ENCODE data around the gene ZNF471. TPM values are rescaled to one million over a fixed set of nuclear protein-coding genes. Genes with fewer than 3 reads are reported as not detected.

The ZNF471 gene
- polyA plus RNA-seq (30.0 and 31.1 TPM in 2 replicates), polyA minus RNA-seq (22.4 and 29.4 TPM in 2 replicates)

GRCh38 chr19:56507446-56508289 lies at the start of gene ZNF471:
TSS of gene ZNF471 (plus strand) at chr19:56507855. CDS start at chr19:56511572, 3,717 bp downstream.
- H4K20me1 ChIP-seq (ENCODE audit: insufficient read depth) = no peaks in the 10 kb centered on the region
- peaks cover under 1% of the 10 kb centered on the region for H3K36me3 ChIP-seq (ENCODE audit: insufficient read depth, low read length)
- peak within 1 kb of the TSS; percentile 79 for H3K4me3 ChIP-seq (ENCODE audit: low read length)
- peak; percentile 69 for TF ChIP-seq POLR2AphosphoS5 (IDR thresholded peaks at IDR 0.05)
- peak; percentile 54 for TF ChIP-seq SMC3 (conservative IDR thresholded peaks at IDR 0.05; ENCODE audit: poor library complexity)
- TF ChIP-seq EZH2 (IDR thresholded peaks at IDR 0.05; ENCODE audit: borderline replicate concordance, insufficient read depth, low read length, poor library complexity, severe bottlenecking) = no peak
- peak; percentile 92 for TF ChIP-seq MXI1 (conservative IDR thresholded peaks at IDR 0.05; ENCODE audit: poor library complexity, severe bottlenecking)
- no peak for TF ChIP-seq CTCF (IDR thresholded peaks at IDR 0.05; ENCODE audit: poor library complexity, severe bottlenecking)
- TF ChIP-seq TAF1 (IDR thresholded peaks at IDR 0.05; ENCODE audit: low read depth) = peak; percentile 17
- peak; percentile 21 for TF ChIP-seq EP300 (conservative IDR thresholded peaks at IDR 0.05; ENCODE audit: poor library complexity, severe bottlenecking)
- peak; percentile 19 for TF ChIP-seq REST (IDR thresholded peaks at IDR 0.05; ENCODE audit: borderline replicate concordance)
- no peaks in the 10 kb centered on the region for H3F3A ChIP-seq (ENCODE audit: insufficient read depth, low read length, poor library complexity, severe bottlenecking)
- H3K9me3 ChIP-seq (ENCODE audit: low read length) = peaks cover 8% of the 10 kb centered on the region
- H3K27me3 ChIP-seq (ENCODE audit: insufficient read depth, low read depth, low read length) = no peaks in the 10 kb centered on the region
- peaks cover 7% of the 10 kb centered on the region for H3K79me2 ChIP-seq (replicated peaks; ENCODE audit: insufficient read depth, low read length)
- H2AFZ ChIP-seq (ENCODE audit: low read depth, low read length) = peak within 1 kb of the TSS; percentile 97
- no peaks in the 10 kb centered on the region for H3K9me2 ChIP-seq (ENCODE audit: insufficient read depth, low read length)
- H3K9ac ChIP-seq (ENCODE audit: low read length) = peak within 1 kb of the TSS; percentile 92
- peak within 1 kb of the TSS; percentile 75 for H3K4me2 ChIP-seq (ENCODE audit: low read length)
- H3K27ac ChIP-seq (ENCODE audit: low read length) = peak within 1 kb of the TSS; percentile 93

- Histone ChIP-seq H3K9ac (ENCODE audit: low read length) (no peak overlapping the region), H3K9me2 (ENCODE audit: insufficient read depth, low read length) (no peaks in the 10 kb centered on the region), H3K9me3 (ENCODE audit: low read length) (peaks cover 12% of the 10 kb centered on the region), H3K36me3 (ENCODE audit: insufficient read depth, low read length) (peaks cover 29% of the 10 kb centered on the region), H2AFZ (ENCODE audit: low read depth, low read length) (no peak overlapping the region), H3K4me2 (ENCODE audit: low read length) (no peak overlapping the region), H4K20me1 (ENCODE audit: insufficient read depth) (no peaks in the 10 kb centered on the region), H3K27ac (ENCODE audit: low read length) (no peak overlapping the region), H3K4me3 (ENCODE audit: low read length) (peak overlapping the region; percentile 19), H3K79me2 (replicated peaks; ENCODE audit: insufficient read depth, low read length) (peaks cover 39% of the 10 kb centered on the region), H3F3A (ENCODE audit: insufficient read depth, low read length, poor library complexity, severe bottlenecking) (no peaks in the 10 kb centered on the region), H3K27me3 (ENCODE audit: insufficient read depth, low read depth, low read length) (no peaks in the 10 kb centered on the region)
- TF ChIP-seq EP300 (conservative IDR thresholded peaks at IDR 0.05; ENCODE audit: poor library complexity, severe bottlenecking) (no peak), MXI1 (conservative IDR thresholded peaks at IDR 0.05; ENCODE audit: poor library complexity, severe bottlenecking) (no peak), CTCF (IDR thresholded peaks at IDR 0.05; ENCODE audit: poor library complexity, severe bottlenecking) (no peak), REST (IDR thresholded peaks at IDR 0.05; ENCODE audit: borderline replicate concordance) (no peak), POLR2AphosphoS5 (IDR thresholded peaks at IDR 0.05) (no peak), SMC3 (conservative IDR thresholded peaks at IDR 0.05; ENCODE audit: poor library complexity) (no peak), RAD21 (conservative IDR thresholded peaks at IDR 0.05) (no peak), TAF1 (IDR thresholded peaks at IDR 0.05; ENCODE audit: low read depth) (no peak), EZH2 (IDR thresholded peaks at IDR 0.05; ENCODE audit: borderline replicate concordance, insufficient read depth, low read length, poor library complexity, severe bottlenecking) (no peak)
Measured at GRCh38 chr19:56474308-56474707, 33.3 kb upstream of the ZNF471 start.
